Neural crest cell (in vitro differentiated cells): ENCODE data around the gene AKAP6. TPM values are rescaled to one million over a fixed set of nuclear protein-coding genes. Genes with fewer than 3 reads are reported as not detected.

Experiments used
- DNase-seq: peaks from one replicate; pipeline ENCODE4 v3.0.0; 2021; ENCODE audit warnings: low read depth, mixed read lengths, low spot score
- H3K27ac Mint-ChIP-seq: one replicate; pipeline ENCODE4 v1.8.0; 2021; ENCODE audit warnings: mild to moderate bottlenecking, mixed read lengths; ENCODE audit not compliant: unreplicated experiment
- H3K27me3 Mint-ChIP-seq: 2 replicates; pipeline ENCODE4 v1.8.0; 2021; ENCODE audit warnings: low read depth, mild to moderate bottlenecking, mixed read lengths
- H3K36me3 Mint-ChIP-seq: 2 replicates; pipeline ENCODE4 v1.8.0; 2021; ENCODE audit warnings: low read depth, mild to moderate bottlenecking, mixed read lengths
- H3K4me1 Mint-ChIP-seq: 2 replicates; pipeline ENCODE4 v1.8.0; 2021; ENCODE audit warnings: mixed read lengths
- H3K4me3 Mint-ChIP-seq: one replicate; pipeline ENCODE4 v1.8.0; 2021; ENCODE audit warnings: mild to moderate bottlenecking, mixed read lengths
- H3K9me3 Mint-ChIP-seq: 2 replicates; pipeline ENCODE4 v1.8.0; 2021; ENCODE audit warnings: mixed read lengths
- CTCF ChIP-seq: fragments of 200-600 bp; sonication (generic); conservative IDR thresholded peaks from 2 replicates; pipeline ENCODE4 v1.5.0; 2021; ENCODE audit warnings: antibody characterized with exemption, mild to moderate bottlenecking
- total RNA-seq: library from RNA; stranded (reverse); gene quantifications from 2 replicates; pipeline ENCODE4 v1.2.1, GENCODE V29; 2021

Gene AKAP6
- total RNA-seq, 1 donor from 2014 or later = 9.4 TPM

- Mint-ChIP-seq H3K27ac (no peak overlapping the region), H3K9me3 (peaks cover 3% of the 10 kb centered on the region), H3K4me1 (peaks cover 3% of the 10 kb centered on the region), H3K27me3 (no peaks in the 10 kb centered on the region), H3K4me3 (no peak overlapping the region), H3K36me3 (no peaks in the 10 kb centered on the region)
- no peak for TF ChIP-seq CTCF
- no peak for DNase-seq
Measured at GRCh38 chr14:32352631-32353030, 23.5 kb downstream of the AKAP6 start.

GRCh38 chr14:32354716-32355115 lies 25.6 kb downstream of the AKAP6 start:
- no peak for DNase-seq
- Mint-ChIP-seq H3K4me3 (no peak overlapping the region), H3K27me3 (no peaks in the 10 kb centered on the region), H3K9me3 (no peaks in the 10 kb centered on the region), H3K4me1 (no peaks in the 10 kb centered on the region), H3K36me3 (no peaks in the 10 kb centered on the region), H3K27ac (no peak overlapping the region)
- no peak for TF ChIP-seq CTCF

GRCh38 chr14:32358781-32359180 lies 29.7 kb downstream of the AKAP6 start:
- Mint-ChIP-seq H3K27ac (no peak overlapping the region), H3K4me1 (peaks cover 16% of the 10 kb centered on the region), H3K9me3 (no peaks in the 10 kb centered on the region), H3K36me3 (no peaks in the 10 kb centered on the region), H3K27me3 (no peaks in the 10 kb centered on the region), H3K4me3 (no peak overlapping the region)
- no peak for TF ChIP-seq CTCF
- no peak for DNase-seq

- Mint-ChIP-seq H3K27ac (no peak overlapping the region), H3K36me3 (no peaks in the 10 kb centered on the region), H3K9me3 (no peaks in the 10 kb centered on the region), H3K4me1 (peaks cover 25% of the 10 kb centered on the region), H3K27me3 (no peaks in the 10 kb centered on the region), H3K4me3 (no peak overlapping the region)
- no peak for TF ChIP-seq CTCF
- no peak for DNase-seq
Measured at GRCh38 chr14:32361674-32362073, 32.6 kb downstream of the AKAP6 start.

- no peak for TF ChIP-seq CTCF
- Mint-ChIP-seq H3K4me1 (peaks cover 30% of the 10 kb centered on the region), H3K27ac (peak overlapping the region; percentile 32), H3K36me3 (no peaks in the 10 kb centered on the region), H3K9me3 (no peaks in the 10 kb centered on the region), H3K4me3 (no peak overlapping the region), H3K27me3 (no peaks in the 10 kb centered on the region)
- no peak for DNase-seq
Measured at GRCh38 chr14:32363761-32364160, 34.7 kb downstream of the AKAP6 start.

- peaks cover 30% of the 10 kb centered on the region for H3K4me1 Mint-ChIP-seq
- TF ChIP-seq CTCF = no peak
- H3K27me3 Mint-ChIP-seq = no peaks in the 10 kb centered on the region
- no peaks in the 10 kb centered on the region for H3K9me3 Mint-ChIP-seq
- no peak for DNase-seq
- H3K36me3 Mint-ChIP-seq = no peaks in the 10 kb centered on the region
- H3K27ac Mint-ChIP-seq = no peak overlapping the region
- H3K4me3 Mint-ChIP-seq = no peak overlapping the region
Measured at GRCh38 chr14:32364941-32365340, 35.8 kb downstream of the AKAP6 start.
